ENCODE results near the gene SCYGR3.

SCYGR3 gene

DNA sequence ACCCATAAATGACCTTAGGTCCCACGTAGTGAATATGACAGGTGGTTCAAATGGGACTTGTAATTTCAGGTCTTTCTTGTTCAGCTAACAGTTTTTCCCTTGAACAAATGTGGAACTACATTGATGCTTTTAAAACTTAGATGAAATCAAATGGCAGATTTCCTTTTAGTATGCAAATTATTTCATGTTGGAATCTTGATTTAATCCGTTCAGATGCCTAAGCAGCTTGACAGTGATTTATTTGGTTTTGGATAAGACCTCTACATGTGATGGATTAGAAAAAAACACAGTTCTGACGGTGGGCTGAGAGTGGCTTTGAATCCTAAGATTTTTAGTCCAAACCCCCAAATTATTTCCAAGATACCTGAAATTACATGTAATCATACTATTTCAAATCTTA, 19.6 kb upstream of the SCYGR3 start:
- Histone ChIP-seq H3K4me2 (ENCODE audit: low read depth, low read length, poor library complexity, severe bottlenecking) (no peak overlapping the region), H2AFZ (ENCODE audit: low read depth, low read length, severe bottlenecking) (no peak overlapping the region), H3K9ac (ENCODE audit: low read length) (no peak overlapping the region), H3K9me2 (replicated peaks; ENCODE audit: insufficient read depth, low read length) (no peaks in the 10 kb centered on the region), H3K79me2 (ENCODE audit: insufficient read depth, low read length) (no peaks in the 10 kb centered on the region), H4K20me1 (ENCODE audit: low read depth, low read length) (no peaks in the 10 kb centered on the region), H3K9me3 (ENCODE audit: insufficient read depth, low read length) (no peaks in the 10 kb centered on the region), H3K36me3 (ENCODE audit: low read length) (no peaks in the 10 kb centered on the region), H3K4me3 (ENCODE audit: insufficient read depth, low read length, poor library complexity, severe bottlenecking) (no peak overlapping the region), H3F3A (ENCODE audit: insufficient read depth) (no peaks in the 10 kb centered on the region), H3K27me3 (ENCODE audit: low read length) (no peaks in the 10 kb centered on the region), H3K27ac (ENCODE audit: low read depth, low read length) (no peak overlapping the region)
- TF ChIP-seq, protein P1, sequence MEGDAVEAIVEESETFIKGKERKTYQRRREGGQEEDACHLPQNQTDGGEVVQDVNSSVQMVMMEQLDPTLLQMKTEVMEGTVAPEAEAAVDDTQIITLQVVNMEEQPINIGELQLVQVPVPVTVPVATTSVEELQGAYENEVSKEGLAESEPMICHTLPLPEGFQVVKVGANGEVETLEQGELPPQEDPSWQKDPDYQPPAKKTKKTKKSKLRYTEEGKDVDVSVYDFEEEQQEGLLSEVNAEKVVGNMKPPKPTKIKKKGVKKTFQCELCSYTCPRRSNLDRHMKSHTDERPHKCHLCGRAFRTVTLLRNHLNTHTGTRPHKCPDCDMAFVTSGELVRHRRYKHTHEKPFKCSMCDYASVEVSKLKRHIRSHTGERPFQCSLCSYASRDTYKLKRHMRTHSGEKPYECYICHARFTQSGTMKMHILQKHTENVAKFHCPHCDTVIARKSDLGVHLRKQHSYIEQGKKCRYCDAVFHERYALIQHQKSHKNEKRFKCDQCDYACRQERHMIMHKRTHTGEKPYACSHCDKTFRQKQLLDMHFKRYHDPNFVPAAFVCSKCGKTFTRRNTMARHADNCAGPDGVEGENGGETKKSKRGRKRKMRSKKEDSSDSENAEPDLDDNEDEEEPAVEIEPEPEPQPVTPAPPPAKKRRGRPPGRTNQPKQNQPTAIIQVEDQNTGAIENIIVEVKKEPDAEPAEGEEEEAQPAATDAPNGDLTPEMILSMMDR (IDR thresholded peaks at IDR 0.05; ENCODE audit: insufficient read depth, low read length, poor library complexity, severe bottlenecking), result no peak
- no peak for TF ChIP-seq EZH2phosphoT487 (conservative IDR thresholded peaks at IDR 0.05; ENCODE audit: low read length)

DNA sequence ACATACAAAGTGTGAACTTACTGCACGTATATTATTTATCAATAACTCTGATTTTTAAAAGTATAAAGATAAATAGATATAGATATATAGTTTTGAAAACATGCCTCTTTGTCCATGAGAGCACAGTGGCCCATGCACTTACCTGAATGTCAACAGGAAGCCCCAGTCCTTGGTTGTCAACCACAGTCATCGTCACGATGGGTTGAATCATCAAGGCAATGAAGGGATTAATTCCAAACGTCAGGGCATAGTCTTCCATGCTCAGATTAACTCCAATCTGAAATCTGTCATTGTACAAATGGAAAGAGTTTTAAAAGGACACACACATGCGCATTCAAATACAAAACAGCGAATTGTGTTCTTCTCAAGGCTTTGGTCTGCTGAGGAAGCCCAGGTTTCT, 18.2 kb upstream of the SCYGR3 start:
- no peaks in the 10 kb centered on the region for H3K9me2 ChIP-seq (replicated peaks; ENCODE audit: insufficient read depth, low read length)
- TF ChIP-seq, protein P1 (IDR thresholded peaks at IDR 0.05; ENCODE audit: insufficient read depth, low read length, poor library complexity, severe bottlenecking), result no peak
- TF ChIP-seq EZH2phosphoT487 (conservative IDR thresholded peaks at IDR 0.05; ENCODE audit: low read length), result no peak
- no peak overlapping the region for H3K4me3 ChIP-seq (ENCODE audit: insufficient read depth, low read length, poor library complexity, severe bottlenecking)
- H3K9me3 ChIP-seq (ENCODE audit: insufficient read depth, low read length), result no peaks in the 10 kb centered on the region
- H4K20me1 ChIP-seq (ENCODE audit: low read depth, low read length), result no peaks in the 10 kb centered on the region
- no peak overlapping the region for H3K9ac ChIP-seq (ENCODE audit: low read length)
- H3K27ac ChIP-seq (ENCODE audit: low read depth, low read length), result no peak overlapping the region
- H3F3A ChIP-seq (ENCODE audit: insufficient read depth), result no peaks in the 10 kb centered on the region
- no peak overlapping the region for H3K4me2 ChIP-seq (ENCODE audit: low read depth, low read length, poor library complexity, severe bottlenecking)
- no peaks in the 10 kb centered on the region for H3K36me3 ChIP-seq (ENCODE audit: low read length)
- H3K27me3 ChIP-seq (ENCODE audit: low read length), result no peaks in the 10 kb centered on the region
- H3K79me2 ChIP-seq (ENCODE audit: insufficient read depth, low read length), result no peaks in the 10 kb centered on the region
- H2AFZ ChIP-seq (ENCODE audit: low read depth, low read length, severe bottlenecking), result no peak overlapping the region

DNA sequence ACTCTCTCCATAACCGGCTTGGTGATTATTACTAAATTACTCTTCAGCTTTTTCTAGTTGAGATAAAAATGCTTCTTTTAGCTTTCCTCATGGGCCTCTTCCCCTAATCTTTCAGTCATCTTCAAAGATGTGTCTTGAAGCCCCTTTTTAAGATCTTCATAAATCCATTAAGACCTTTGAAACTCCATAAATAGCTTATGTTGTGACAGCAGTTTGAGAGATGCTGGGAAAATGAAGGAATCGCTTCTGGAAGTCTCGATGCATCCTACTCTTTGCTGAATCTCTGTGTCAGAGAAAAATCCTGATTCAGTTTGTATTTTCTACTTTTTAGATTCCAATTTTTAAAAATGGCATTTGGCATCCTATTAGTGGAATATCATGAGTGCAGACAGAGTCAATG, 15.7 kb upstream of the SCYGR3 start:
- H3K27me3 ChIP-seq (ENCODE audit: low read length), result no peaks in the 10 kb centered on the region
- no peaks in the 10 kb centered on the region for H3K36me3 ChIP-seq (ENCODE audit: low read length)
- H3K9me3 ChIP-seq (ENCODE audit: insufficient read depth, low read length), result no peaks in the 10 kb centered on the region
- H2AFZ ChIP-seq (ENCODE audit: low read depth, low read length, severe bottlenecking), result no peak overlapping the region
- no peaks in the 10 kb centered on the region for H3F3A ChIP-seq (ENCODE audit: insufficient read depth)
- no peak overlapping the region for H3K4me2 ChIP-seq (ENCODE audit: low read depth, low read length, poor library complexity, severe bottlenecking)
- no peak overlapping the region for H3K4me3 ChIP-seq (ENCODE audit: insufficient read depth, low read length, poor library complexity, severe bottlenecking)
- H3K9me2 ChIP-seq (replicated peaks; ENCODE audit: insufficient read depth, low read length), result no peaks in the 10 kb centered on the region
- H3K27ac ChIP-seq (ENCODE audit: low read depth, low read length), result no peak overlapping the region
- no peak for TF ChIP-seq EZH2phosphoT487 (conservative IDR thresholded peaks at IDR 0.05; ENCODE audit: low read length)
- TF ChIP-seq, protein P1 (IDR thresholded peaks at IDR 0.05; ENCODE audit: insufficient read depth, low read length, poor library complexity, severe bottlenecking), result no peak
- no peaks in the 10 kb centered on the region for H3K79me2 ChIP-seq (ENCODE audit: insufficient read depth, low read length)
- H4K20me1 ChIP-seq (ENCODE audit: low read depth, low read length), result no peaks in the 10 kb centered on the region
- H3K9ac ChIP-seq (ENCODE audit: low read length), result no peak overlapping the region

Data from SU-DHL-6 (cell line).